Subcutaneous adipose tissue (tissue), 4 donors: ENCODE measurements around the gene NELFB. TPM values are rescaled to one million over a fixed set of nuclear protein-coding genes. Genes with fewer than 3 reads are reported as not detected.

ENCODE experiments used
- total RNA-seq, 4 donors: library from RNA; depleted of rRNA; stranded (reverse); fragments of >200 nt; gene quantifications; one replicate each; pipeline ENCODE4 v1.1.0, GENCODE V29; 2016
- TF ChIP-seq, protein P1 (sequence below): fragments of 450-650 bp; IDR thresholded peaks from one replicate; pipeline ENCODE4 v1.5.1; 2016; ENCODE audit warnings: low read depth, mild to moderate bottlenecking, control low read depth, antibody characterized with exemption, moderate library complexity

The NELFB gene
- total RNA-seq, 4 donors from 2014 or later, result 19.4 to 37.0 (median 30.8) TPM

DNA sequence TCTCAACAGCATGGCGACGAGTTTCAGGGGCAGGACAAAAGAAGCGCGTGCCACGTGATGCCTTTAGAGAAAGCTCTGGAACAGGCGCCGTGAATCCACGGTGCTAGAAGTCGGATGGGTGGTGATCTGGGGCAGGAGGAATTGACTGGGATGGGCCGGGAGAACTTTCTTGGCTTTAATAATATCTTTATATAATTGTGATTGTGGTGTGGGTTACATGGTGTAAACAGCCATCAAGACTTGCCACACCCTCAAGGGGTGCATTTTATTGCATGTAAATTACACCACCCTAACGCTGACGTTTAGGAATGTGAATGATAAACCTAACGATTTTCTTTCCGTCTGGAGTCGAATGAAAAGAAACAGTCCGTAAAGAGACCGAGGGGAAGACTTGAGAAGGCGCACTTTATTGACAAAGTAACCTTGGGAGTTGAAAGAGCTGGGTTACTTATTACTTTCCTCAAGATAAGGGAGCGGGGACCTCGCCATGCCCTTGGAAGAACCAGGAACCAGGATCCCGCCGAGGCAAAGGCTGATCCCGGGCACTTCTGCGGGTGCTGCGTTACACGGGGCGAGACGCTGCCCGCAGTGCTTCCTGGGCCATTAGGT is 38.5 kb downstream of the NELFB start:
- TF ChIP-seq, protein P1, sequence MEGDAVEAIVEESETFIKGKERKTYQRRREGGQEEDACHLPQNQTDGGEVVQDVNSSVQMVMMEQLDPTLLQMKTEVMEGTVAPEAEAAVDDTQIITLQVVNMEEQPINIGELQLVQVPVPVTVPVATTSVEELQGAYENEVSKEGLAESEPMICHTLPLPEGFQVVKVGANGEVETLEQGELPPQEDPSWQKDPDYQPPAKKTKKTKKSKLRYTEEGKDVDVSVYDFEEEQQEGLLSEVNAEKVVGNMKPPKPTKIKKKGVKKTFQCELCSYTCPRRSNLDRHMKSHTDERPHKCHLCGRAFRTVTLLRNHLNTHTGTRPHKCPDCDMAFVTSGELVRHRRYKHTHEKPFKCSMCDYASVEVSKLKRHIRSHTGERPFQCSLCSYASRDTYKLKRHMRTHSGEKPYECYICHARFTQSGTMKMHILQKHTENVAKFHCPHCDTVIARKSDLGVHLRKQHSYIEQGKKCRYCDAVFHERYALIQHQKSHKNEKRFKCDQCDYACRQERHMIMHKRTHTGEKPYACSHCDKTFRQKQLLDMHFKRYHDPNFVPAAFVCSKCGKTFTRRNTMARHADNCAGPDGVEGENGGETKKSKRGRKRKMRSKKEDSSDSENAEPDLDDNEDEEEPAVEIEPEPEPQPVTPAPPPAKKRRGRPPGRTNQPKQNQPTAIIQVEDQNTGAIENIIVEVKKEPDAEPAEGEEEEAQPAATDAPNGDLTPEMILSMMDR, result no peak

DNA sequence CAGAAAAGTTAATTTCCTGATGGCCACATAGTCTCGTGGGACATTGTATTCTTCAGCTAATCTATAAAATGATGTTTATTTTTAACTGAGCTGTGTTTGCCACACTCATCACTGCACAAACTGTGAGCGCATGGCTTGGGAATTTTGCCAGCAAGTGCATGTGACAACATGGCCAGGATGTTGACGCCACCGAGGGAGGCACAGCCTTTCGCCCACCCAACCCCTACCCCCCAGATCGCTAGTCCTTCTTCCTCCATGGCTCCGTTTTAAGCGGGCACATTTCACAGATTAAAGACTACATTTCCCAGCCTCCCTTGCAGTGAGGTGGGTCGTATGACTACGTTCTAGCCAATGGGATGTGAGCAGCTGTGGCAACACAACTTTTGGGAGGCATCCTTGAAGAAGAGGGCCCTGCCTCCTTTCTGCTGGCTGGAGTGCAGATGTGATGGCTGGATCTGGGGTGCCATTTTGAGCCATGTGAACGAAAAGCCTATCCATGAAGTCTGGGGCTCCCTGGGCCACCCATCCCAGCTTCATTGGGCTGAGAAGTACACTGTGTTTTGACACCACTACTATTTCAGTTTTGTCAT is 39.1 kb downstream of the NELFB start:
- TF ChIP-seq, protein P1, result no peak

DNA sequence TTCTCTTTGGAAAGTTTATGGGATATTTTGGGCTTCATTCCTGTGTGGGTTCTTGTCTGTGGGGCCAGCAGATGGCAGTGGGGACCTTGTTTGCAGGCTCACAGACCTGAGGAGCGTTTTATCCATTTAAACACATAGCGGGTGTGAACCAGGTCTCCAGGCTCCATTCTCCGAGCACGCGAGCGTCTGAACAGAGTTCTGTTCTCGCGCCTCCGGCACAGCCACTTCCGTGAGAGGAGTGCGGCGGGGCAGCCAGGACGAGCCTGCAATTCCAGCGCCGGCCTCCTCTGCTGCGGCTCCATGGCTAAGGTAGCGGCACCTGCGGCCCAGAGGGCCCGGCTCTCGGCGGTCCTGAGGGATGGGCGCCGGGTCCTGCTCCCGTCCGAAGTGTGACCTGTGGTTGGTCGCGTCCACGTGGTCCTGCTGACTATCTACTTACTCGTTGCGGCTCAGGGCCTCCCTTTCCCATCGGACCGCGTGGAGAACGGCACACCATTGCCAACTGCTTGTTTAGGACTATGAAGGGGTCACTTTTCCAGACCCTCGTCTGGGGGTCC is 39.6 kb downstream of the NELFB start:
- TF ChIP-seq, protein P1, result no peak

DNA sequence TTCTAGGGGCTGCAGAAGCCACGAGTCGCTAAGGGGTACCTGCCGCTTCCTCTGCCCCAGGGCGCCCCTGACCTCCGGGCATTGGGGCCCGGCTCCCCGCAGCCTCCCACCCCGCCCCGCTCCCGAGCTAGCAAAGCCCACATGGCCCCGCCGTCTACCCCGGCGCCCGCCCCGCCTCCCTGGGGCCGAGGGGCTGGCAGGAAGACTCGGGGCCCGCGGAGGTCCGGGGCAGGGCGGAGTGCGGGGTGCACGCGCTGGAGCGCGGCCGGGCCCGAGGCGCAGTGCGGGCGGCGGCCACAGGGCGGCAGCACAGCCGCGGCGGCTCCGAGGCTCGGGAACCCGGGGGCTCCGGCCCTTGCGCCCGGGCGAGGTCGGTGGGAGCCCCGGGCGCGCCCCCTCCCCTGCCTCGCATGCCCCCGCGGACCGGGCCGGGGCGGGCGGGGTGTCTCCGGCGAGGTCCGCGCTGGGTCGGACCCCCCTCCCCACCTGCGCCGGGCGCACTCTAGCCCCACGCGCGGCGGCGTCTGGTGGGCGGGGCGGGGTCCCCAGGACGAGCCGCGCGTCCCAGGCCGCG is 40.2 kb downstream of the NELFB start:
- TF ChIP-seq, protein P1, result no peak

DNA sequence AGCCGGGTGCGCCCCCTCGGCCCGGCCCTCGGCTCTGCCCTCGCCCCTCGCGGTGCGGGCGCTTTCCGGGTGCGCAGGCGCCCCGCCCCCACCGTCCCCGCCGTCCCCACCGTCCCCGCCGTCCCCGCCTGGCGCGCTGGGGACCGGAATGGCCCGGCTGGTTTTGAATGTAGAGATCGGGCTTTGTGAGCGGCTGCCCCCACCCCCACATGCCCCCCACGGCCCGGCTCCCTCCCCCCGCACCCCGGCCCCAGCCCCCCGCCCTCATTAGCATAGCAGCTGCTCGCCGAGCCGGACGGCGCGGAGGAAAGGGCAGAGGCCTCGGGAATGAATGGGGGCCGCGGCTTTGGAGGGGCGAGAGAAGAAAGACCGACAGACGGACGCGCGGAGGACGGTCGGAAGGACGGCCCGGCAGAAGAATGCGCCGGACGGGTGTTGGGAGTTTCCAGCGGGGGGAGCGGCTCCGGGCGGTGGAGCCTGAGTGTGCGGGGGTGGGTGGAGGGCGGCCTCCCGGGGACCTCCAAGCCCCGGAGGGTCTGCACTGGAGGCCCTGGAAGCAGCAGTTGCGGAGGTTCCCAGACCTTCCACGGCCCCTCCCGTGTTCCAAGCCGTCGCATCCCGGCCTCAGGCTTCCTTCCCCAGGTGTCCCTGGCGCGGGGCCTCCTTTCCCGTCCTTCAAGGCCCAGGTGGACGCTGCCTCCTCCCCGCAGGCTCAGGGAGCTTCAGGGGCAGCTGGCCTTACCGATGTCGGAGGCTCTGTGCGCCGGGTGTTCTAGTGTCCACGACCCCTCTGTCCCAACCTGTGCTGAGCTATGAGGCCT is 40.9 kb downstream of the NELFB start:
- TF ChIP-seq, protein P1, result no peak

DNA sequence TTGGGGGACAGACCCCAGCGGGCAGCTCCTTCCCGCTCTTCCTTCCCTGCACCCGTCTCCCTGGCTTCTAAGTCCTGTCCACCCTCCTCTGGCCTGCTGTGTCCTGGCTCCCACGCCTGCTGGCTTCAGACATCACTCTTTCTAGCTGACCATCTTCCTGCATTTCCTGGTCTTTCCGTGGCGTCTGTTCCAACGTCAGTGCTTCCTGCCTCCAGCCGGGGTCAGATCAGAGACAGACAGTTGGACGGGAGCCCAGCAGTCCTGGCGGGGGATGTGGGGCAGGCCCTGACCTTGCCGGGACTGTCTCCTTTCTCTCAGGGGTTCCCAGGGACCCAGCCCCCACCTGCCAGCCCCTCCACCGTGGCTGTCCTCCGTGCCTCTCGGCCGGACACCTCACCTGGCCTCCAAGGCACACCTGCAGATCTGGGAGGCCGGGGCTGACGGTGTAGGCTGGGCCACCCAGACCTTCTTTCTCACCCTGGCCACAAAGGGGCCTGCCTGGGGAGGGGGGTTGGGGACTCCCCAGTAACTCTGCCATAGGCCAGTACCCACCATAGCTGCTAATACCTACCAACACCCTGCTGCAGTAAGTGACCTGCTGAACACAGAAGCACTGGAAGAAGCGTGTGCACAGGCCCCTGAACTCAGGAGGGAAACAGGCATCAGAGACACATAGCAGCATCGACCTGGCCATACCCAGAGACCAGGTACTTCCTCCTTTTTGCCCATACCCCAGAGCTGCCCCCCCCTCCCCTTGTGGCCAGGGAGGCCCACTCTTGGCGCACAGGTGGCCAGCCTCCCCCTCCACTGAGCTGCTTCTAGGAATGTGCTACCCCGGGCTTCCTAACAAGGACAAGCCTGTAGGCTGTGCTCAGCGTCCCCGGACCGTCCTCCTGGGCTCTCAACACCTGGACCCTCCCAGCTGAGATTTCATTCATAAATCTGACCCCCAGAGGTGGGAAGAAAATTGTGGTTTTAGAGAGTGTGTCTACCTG is 41.8 kb downstream of the NELFB start:
- TF ChIP-seq, protein P1, result no peak
